A673 (cell line): ENCODE measurements around the gene SERPINA5.

Source experiments
- CTCF ChIP-seq: fragments of 300-800, 200-600 bp; sonication (generic); conservative IDR thresholded peaks from 2 replicates; pipeline ENCODE4 v1.5.1; 2017; ENCODE audit warnings: low read depth, mild to moderate bottlenecking, antibody characterized with exemption, low read length, moderate library complexity, mixed read lengths
- EZH2 ChIP-seq: fragments of 200-600 bp; sonication (generic); IDR thresholded peaks from 2 replicates; pipeline ENCODE4 v1.6.1; 2017; ENCODE audit warnings: borderline replicate concordance, low read depth, mild to moderate bottlenecking, mixed read lengths, antibody characterized with exemption, low read length; ENCODE audit not compliant: poor library complexity, severe bottlenecking

- no peak for TF ChIP-seq CTCF
- TF ChIP-seq EZH2 = no peak
These were observed 49.8 kb downstream of the SERPINA5 start for GRCh38 chr14:94631050-94631449.
